HepG2 (cell line): ENCODE measurements around the gene SNAP25. TPM values are rescaled to one million over a fixed set of nuclear protein-coding genes. Genes with fewer than 3 reads are reported as not detected.

Experiments used
- ATAC-seq: fragments of 200-7000 bp; cut with Tn5 transposase; 3 replicates; pipeline ENCODE4 v1.9.1; 2020; ENCODE audit warnings: mild to moderate bottlenecking, moderate library complexity
- BruUV-seq: library from RNA; stranded (reverse); fragments of 400-500 nt; replicated peaks from 2 replicates; lab custom pipeline; 2021; lab: Mats Ljungman, UMichigan
- CTCF ChIA-PET: fragments of 300-600 bp; formaldehyde crosslinking; extraction: SDS; loops from one replicate; lab custom pipeline; 2021; ENCODE audit warnings: low total read pairs, inconsistent platforms, low intra/inter-chr PET ratio; lab: Yijun Ruan, JAX
- POLR2A ChIA-PET: fragments of 350-600 bp; sonication (Branson Sonifier 250); formaldehyde crosslinking; loops from one replicate; lab custom pipeline; 2020; ENCODE audit warnings: antibody characterized with exemption, inconsistent platforms; lab: Yijun Ruan, JAX
- DNase-seq: peaks from one replicate; pipeline ENCODE4 v3.0.0-alpha.2; 2015; ENCODE audit warnings: low spot score
- FAIRE-seq: peaks from 3 replicates; lab custom pipeline; 2011; peaks lifted over from hg19 to GRCh38; lab: Jason Lieb, UNC
- H2AFZ ChIP-seq: one replicate; pipeline ENCODE4 v1.6.1; 2011; ENCODE audit warnings: low read length, inconsistent platforms
- H3K27ac ChIP-seq: fragments of 300-600 bp; 3 replicates; pipeline ENCODE4 v1.8.0; 2011; ENCODE audit warnings: mixed run types, mild to moderate bottlenecking, mixed read lengths, low read length, inconsistent platforms; ENCODE audit not compliant: insufficient read depth; ENCODE audit errors: extremely low read length
- H3K27me3 ChIP-seq, 2 experiments: fragments of 200-600 bp in 1 of 2; 2 replicates in 1 of 2; 3 replicates in 1 of 2; pipeline versions ENCODE4 v1.6.0 to v1.8.0; 2011; ENCODE audit warnings: low read length in 2 of 2, mild to moderate bottlenecking in 2 of 2, moderate library complexity in 2 of 2, inconsistent platforms in 1 of 2; ENCODE audit not compliant: insufficient read depth in 2 of 2, control insufficient read depth in 1 of 2
- H3K36me3 ChIP-seq, 2 experiments: fragments of 200-600 bp in 1 of 2; replicated peaks in 1 of 2; 2 replicates in 1 of 2; 3 replicates in 1 of 2; pipeline versions ENCODE4 v1.5.1 to v1.8.0; 2011; ENCODE audit warnings: low read length in 2 of 2, inconsistent platforms in 1 of 2; ENCODE audit not compliant: insufficient read depth in 2 of 2, control insufficient read depth in 1 of 2
- H3K4me1 ChIP-seq: 2 replicates; pipeline ENCODE4 v1.5.1; 2012; ENCODE audit warnings: low read length, inconsistent platforms; ENCODE audit not compliant: insufficient read depth
- H3K4me2 ChIP-seq: 2 replicates; pipeline ENCODE4 v1.6.0; 2011; ENCODE audit warnings: low read depth, low read length, inconsistent platforms
- H3K4me3 ChIP-seq, 3 experiments: fragments of 200-600 bp in 1 of 3; sonication (generic), shearing (Covaris generic) in 1 of 3; replicated peaks in 1 of 3; 2 replicates each; pipeline ENCODE4 v1.5.1; 2011 to 2016; ENCODE audit warnings: low read length in 3 of 3, inconsistent platforms in 2 of 3, low read depth in 2 of 3, mild to moderate bottlenecking in 2 of 3, control low read depth in 1 of 3, mixed read lengths in 1 of 3; ENCODE audit not compliant: insufficient read depth in 1 of 3
- H3K79me2 ChIP-seq: one replicate; pipeline ENCODE4 v1.6.1; 2011; ENCODE audit warnings: low read length, inconsistent platforms; ENCODE audit not compliant: insufficient read depth
- H3K9ac ChIP-seq: 2 replicates; pipeline ENCODE4 v1.6.0; 2011; ENCODE audit warnings: mild to moderate bottlenecking, low read depth, low read length, inconsistent platforms; ENCODE audit not compliant: insufficient read depth
- H3K9me3 ChIP-seq: 2 replicates; pipeline ENCODE4 v1.5.1; 2012; ENCODE audit warnings: mild to moderate bottlenecking, low read length
- H4K20me1 ChIP-seq: 2 replicates; pipeline ENCODE4 v1.6.0; 2011; ENCODE audit warnings: inconsistent platforms, mild to moderate bottlenecking, low read length, moderate library complexity; ENCODE audit not compliant: insufficient read depth
- BCL6 ChIP-seq: IDR thresholded peaks from 2 replicates; pipeline ENCODE4 v1.6.1; 2016; ENCODE audit warnings: missing genetic modification reagents, missing compliant biosample characterization
- CC2D1A ChIP-seq: sonication (generic); formaldehyde crosslinking; IDR thresholded peaks from 2 replicates; pipeline ENCODE4 v1.8.1; 2023; ENCODE audit warnings: mild to moderate bottlenecking, missing genetic modification reagents
- GFI1 ChIP-seq: sonication (generic); formaldehyde crosslinking; IDR thresholded peaks from 2 replicates; pipeline ENCODE4 v1.5.0; 2020; ENCODE audit warnings: missing genetic modification reagents, mild to moderate bottlenecking, borderline replicate concordance
- NCOA1 ChIP-seq: sonication (generic); formaldehyde crosslinking; IDR thresholded peaks from 2 replicates; pipeline ENCODE4 v1.9.0; 2021; ENCODE audit warnings: missing genetic modification reagents
- ONECUT2 ChIP-seq: sonication (generic); formaldehyde crosslinking; IDR thresholded peaks from 2 replicates; pipeline ENCODE4 v1.4.0; 2020; ENCODE audit warnings: missing genetic modification reagents
- PHF21A ChIP-seq: sonication (generic); formaldehyde crosslinking; IDR thresholded peaks from 2 replicates; pipeline ENCODE4 v1.5.0; 2020; ENCODE audit warnings: mild to moderate bottlenecking, missing genetic modification reagents
- ZBTB3 ChIP-seq: sonication (generic); formaldehyde crosslinking; IDR thresholded peaks from 2 replicates; pipeline ENCODE4 v1.4.0; 2020; ENCODE audit warnings: low read depth, mild to moderate bottlenecking, moderate library complexity, missing genetic modification reagents, borderline replicate concordance
- WGBS: methylation state at CpG from one replicate; pipeline ENCODE4 v1.1.6; 2017; ENCODE audit warnings: low lambda C conversion rate; 5-methylcytosine and 5-hydroxymethylcytosine counted together
- in situ Hi-C: cut with HindIII; loops from 2 replicates; pipeline ENCODE4 v1.10.0; 2017; ENCODE audit warnings: low pct_unique_long_range_greater_than_20kb; ENCODE audit not compliant: extremely low pct_ligation_motif_present
- intact Hi-C: fragments of 100-400 bp; cut with micrococcal nuclease; formaldehyde crosslinking; loops from one replicate; pipeline ENCODE4 v1.10.0; 2022; ENCODE audit not compliant: unreplicated experiment
- polyA plus RNA-seq, 8 experiments: library from polyadenylated mRNA; depleted of rRNA in 3 of 8; stranded (reverse) in 7 of 8; unstranded in 1 of 8; fragments of >200 nt; fragmentation: Illumina TruSeq in 4 of 8; extraction: Trizol in 4 of 8; gene quantifications; 2 replicates each; pipeline versions ENCODE4 v1.2.1 to v1.2.3, GENCODE V29; 2011 to 2016; ENCODE audit warnings: low read depth in 4 of 8, missing spikeins in 1 of 8, mixed read lengths in 1 of 8; ENCODE audit not compliant: insufficient read depth in 1 of 8
- total RNA-seq, 5 experiments: library from RNA; depleted of rRNA; stranded (reverse); fragments of >200 nt; fragmentation: Illumina TruSeq; extraction: Trizol; gene quantifications; 2 replicates each; pipeline ENCODE4 v1.2.3, GENCODE V29; 2016; ENCODE audit warnings: low read depth in 1 of 5
- TF ChIP-seq, protein P1 (sequence below): sonication (generic); formaldehyde crosslinking; IDR thresholded peaks from 2 replicates; pipeline ENCODE4 v1.5.0; 2020; ENCODE audit warnings: mild to moderate bottlenecking, missing genetic modification reagents, moderate library complexity
- TF ChIP-seq, protein P2 (sequence below): sonication (generic); formaldehyde crosslinking; IDR thresholded peaks from 2 replicates; pipeline ENCODE4 v1.9.0; 2021; ENCODE audit warnings: missing genetic modification reagents, mild to moderate bottlenecking, borderline replicate concordance

The SNAP25 gene
- total and polyA plus RNA-seq, 2 of the 13 experiments (the other 11 are each of a cell fraction or from before 2014, with no cell fraction given), result not detected

DNA sequence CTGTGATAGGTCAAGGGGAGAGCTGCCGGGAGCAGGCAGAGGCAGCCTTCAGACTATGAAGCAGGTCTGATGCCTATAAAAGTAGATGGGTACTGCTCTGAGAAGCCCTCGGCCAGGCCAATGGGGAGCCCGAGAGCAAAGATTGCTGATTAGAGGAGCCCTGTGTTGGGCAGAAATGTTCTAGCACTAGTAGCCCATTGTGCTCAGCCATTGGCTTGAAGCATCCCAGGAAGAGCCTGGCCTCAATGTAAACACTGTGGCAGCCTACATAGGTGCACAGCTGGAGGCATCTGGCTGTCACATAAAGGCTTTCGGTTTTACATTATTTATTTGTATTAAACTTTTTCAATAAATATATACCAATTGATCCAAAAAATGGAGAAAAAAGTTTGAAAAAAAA lies 67.7 kb downstream of the SNAP25 start:
- no peak for DNase-seq
- no peak overlapping the region for H3K4me2 ChIP-seq
- BruUV-seq, result no TSS peak
- CTCF ChIA-PET, result no interaction called here
- H3K9me3 ChIP-seq, result no peaks in the 10 kb centered on the region
- H3K4me1 ChIP-seq, result no peaks in the 10 kb centered on the region
- no peak for TF ChIP-seq PHF21A (CRISPR knock-in tag)
- TF ChIP-seq, protein P1, sequence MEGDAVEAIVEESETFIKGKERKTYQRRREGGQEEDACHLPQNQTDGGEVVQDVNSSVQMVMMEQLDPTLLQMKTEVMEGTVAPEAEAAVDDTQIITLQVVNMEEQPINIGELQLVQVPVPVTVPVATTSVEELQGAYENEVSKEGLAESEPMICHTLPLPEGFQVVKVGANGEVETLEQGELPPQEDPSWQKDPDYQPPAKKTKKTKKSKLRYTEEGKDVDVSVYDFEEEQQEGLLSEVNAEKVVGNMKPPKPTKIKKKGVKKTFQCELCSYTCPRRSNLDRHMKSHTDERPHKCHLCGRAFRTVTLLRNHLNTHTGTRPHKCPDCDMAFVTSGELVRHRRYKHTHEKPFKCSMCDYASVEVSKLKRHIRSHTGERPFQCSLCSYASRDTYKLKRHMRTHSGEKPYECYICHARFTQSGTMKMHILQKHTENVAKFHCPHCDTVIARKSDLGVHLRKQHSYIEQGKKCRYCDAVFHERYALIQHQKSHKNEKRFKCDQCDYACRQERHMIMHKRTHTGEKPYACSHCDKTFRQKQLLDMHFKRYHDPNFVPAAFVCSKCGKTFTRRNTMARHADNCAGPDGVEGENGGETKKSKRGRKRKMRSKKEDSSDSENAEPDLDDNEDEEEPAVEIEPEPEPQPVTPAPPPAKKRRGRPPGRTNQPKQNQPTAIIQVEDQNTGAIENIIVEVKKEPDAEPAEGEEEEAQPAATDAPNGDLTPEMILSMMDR (CRISPR knock-in tag), result no peak
- FAIRE-seq, result no peak
- H4K20me1 ChIP-seq, result no peaks in the 10 kb centered on the region
- no peak overlapping the region for H2AFZ ChIP-seq
- in situ Hi-C loops, result no loop called here
- H3K27me3 ChIP-seq, result peaks cover 0 to 11% of the 10 kb centered on the region in 2 experiments; a peak in 2 of 5 replicates
- POLR2A ChIA-PET, result no interaction called here
- H3K79me2 ChIP-seq, result no peaks in the 10 kb centered on the region
- no peak overlapping the region for H3K27ac ChIP-seq
- no peak for ATAC-seq
- 55% methylated on average over 4 of the region's 4 CpGs for WGBS
- H3K9ac ChIP-seq, result no peak overlapping the region
- no peaks in the 10 kb centered on the region for H3K36me3 ChIP-seq
- H3K4me3 ChIP-seq, result no peak overlapping the region
- intact Hi-C loops, result no loop called here

DNA sequence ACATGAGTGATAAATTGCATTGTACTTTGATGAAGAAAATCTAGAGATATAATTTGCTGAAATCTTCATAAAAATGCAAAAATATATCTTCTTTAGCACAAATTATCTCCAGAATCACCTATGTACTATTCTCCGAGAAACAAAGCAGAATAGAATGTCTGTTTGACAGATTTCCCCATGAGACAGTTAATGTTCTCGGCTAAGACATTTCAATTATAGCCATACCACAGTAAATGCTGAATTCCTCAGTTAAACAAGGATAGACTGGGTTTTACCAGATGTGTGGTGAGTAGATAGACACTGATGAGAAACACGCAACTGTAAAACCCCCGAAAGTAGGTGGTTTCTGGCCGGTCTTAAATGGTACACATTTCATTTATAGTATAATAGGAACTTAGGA lies 69.8 kb downstream of the SNAP25 start:
- Histone ChIP-seq H3K4me2 (no peak overlapping the region), H3K27me3 (no peaks in the 10 kb centered on the region), H4K20me1 (no peaks in the 10 kb centered on the region), H3K27ac (no peak overlapping the region), H3K9me3 (no peaks in the 10 kb centered on the region), H2AFZ (no peak overlapping the region), H3K4me3 (no peak overlapping the region), H3K4me1 (no peaks in the 10 kb centered on the region), H3K36me3 (no peaks in the 10 kb centered on the region), H3K9ac (no peak overlapping the region), H3K79me2 (no peaks in the 10 kb centered on the region)
- CTCF ChIA-PET, result no interaction called here
- FAIRE-seq (no peak), ATAC-seq (no peak), DNase-seq (no peak)
- in situ Hi-C loops (no loop called here), intact Hi-C loops (no loop called here)
- TF ChIP-seq ZBTB3 (CRISPR knock-in tag), result no peak
- no peak for TF ChIP-seq BCL6 (CRISPR knock-in tag)
- TF ChIP-seq NCOA1 (CRISPR knock-in tag), result no peak
- TF ChIP-seq, protein P2, sequence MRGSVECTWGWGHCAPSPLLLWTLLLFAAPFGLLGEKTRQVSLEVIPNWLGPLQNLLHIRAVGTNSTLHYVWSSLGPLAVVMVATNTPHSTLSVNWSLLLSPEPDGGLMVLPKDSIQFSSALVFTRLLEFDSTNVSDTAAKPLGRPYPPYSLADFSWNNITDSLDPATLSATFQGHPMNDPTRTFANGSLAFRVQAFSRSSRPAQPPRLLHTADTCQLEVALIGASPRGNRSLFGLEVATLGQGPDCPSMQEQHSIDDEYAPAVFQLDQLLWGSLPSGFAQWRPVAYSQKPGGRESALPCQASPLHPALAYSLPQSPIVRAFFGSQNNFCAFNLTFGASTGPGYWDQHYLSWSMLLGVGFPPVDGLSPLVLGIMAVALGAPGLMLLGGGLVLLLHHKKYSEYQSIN (CRISPR knock-in tag), result no peak
- no peak for TF ChIP-seq ONECUT2
- TF ChIP-seq GFI1 (CRISPR knock-in tag), result no peak
- TF ChIP-seq CC2D1A, result no peak
- BruUV-seq, result no TSS peak
- WGBS, result 61% methylated on average over 5 of the region's 5 CpGs
- POLR2A ChIA-PET, result no interaction called here
